DND-41 (cell line): ENCODE measurements around the gene P4HB.

Source experiments
- ATAC-seq: fragments of 200-7000 bp; cut with Tn5 transposase; 3 replicates; pipeline ENCODE4 v1.9.1; 2021; ENCODE audit warnings: low read depth; ENCODE audit not compliant: insufficient read depth
- DNase-seq: peaks from one replicate; pipeline ENCODE4 v3.0.0-alpha.2; 2020
- H2AFZ ChIP-seq: 2 replicates; pipeline ENCODE4 v1.6.0; 2012; ENCODE audit warnings: low read depth, low read length
- H3K27ac ChIP-seq: 2 replicates; pipeline ENCODE4 v1.5.1; 2012; ENCODE audit warnings: low read length, inconsistent platforms
- H3K27me3 ChIP-seq: fragments of 200-600 bp; sonication (generic); 2 replicates; pipeline ENCODE4 v1.6.0; 2012; ENCODE audit warnings: low read length, mild to moderate bottlenecking, inconsistent platforms; ENCODE audit not compliant: insufficient read depth, poor library complexity
- H3K36me3 ChIP-seq: 2 replicates; pipeline ENCODE4 v1.5.1; 2012; ENCODE audit warnings: low read length, inconsistent platforms; ENCODE audit not compliant: insufficient read depth
- H3K4me1 ChIP-seq: 2 replicates; pipeline ENCODE4 v1.5.1; 2012; ENCODE audit warnings: mild to moderate bottlenecking, low read length; ENCODE audit not compliant: insufficient read depth
- H3K4me2 ChIP-seq: 2 replicates; pipeline ENCODE4 v1.6.0; 2012; ENCODE audit warnings: mild to moderate bottlenecking, moderate library complexity, low read length, inconsistent platforms; ENCODE audit not compliant: insufficient read depth
- H3K4me3 ChIP-seq, 2 experiments: fragments of 200-600 bp in 1 of 2; shearing (Covaris generic) in 1 of 2; 2 replicates each; pipeline ENCODE4 v1.5.1; 2012 to 2016; ENCODE audit warnings: inconsistent platforms in 2 of 2, low read length in 2 of 2, mild to moderate bottlenecking in 2 of 2, low read depth in 1 of 2, moderate library complexity in 1 of 2
- H3K79me2 ChIP-seq: 2 replicates; pipeline ENCODE4 v1.6.0; 2012; ENCODE audit warnings: low read length, inconsistent platforms; ENCODE audit not compliant: insufficient read depth
- H3K9ac ChIP-seq: 2 replicates; pipeline ENCODE4 v1.6.0; 2012; ENCODE audit warnings: low read depth, mild to moderate bottlenecking, inconsistent platforms, low read length, moderate library complexity
- H3K9me3 ChIP-seq: 2 replicates; pipeline ENCODE4 v1.5.1; 2012; ENCODE audit warnings: low read length, moderate library complexity, mild to moderate bottlenecking, inconsistent platforms; ENCODE audit not compliant: insufficient read depth, severe bottlenecking
- H4K20me1 ChIP-seq: 2 replicates; pipeline ENCODE4 v1.6.0; 2012; ENCODE audit warnings: low read length; ENCODE audit not compliant: insufficient read depth
- CTCF ChIP-seq: IDR thresholded peaks from 2 replicates; pipeline ENCODE4 v1.5.1; 2012; ENCODE audit warnings: borderline replicate concordance, low read length, moderate library complexity, mild to moderate bottlenecking; ENCODE audit not compliant: poor library complexity, severe bottlenecking; ENCODE audit errors: extremely low read depth
- EZH2 ChIP-seq: IDR thresholded peaks from 3 replicates; pipeline ENCODE4 v1.6.1; 2012; ENCODE audit warnings: borderline replicate concordance, low read depth, mild to moderate bottlenecking, moderate library complexity, low read length, inconsistent platforms; ENCODE audit not compliant: severe bottlenecking

The P4HB gene

GRCh38 chr17:81846743-81847689 lies 13.3 kb downstream of the P4HB start:
- Histone ChIP-seq H3K4me3 (no peak overlapping the region), H3K79me2 (peaks cover 13% of the 10 kb centered on the region), H3K9ac (no peak overlapping the region), H3K9me3 (no peaks in the 10 kb centered on the region), H2AFZ (no peak overlapping the region), H3K4me1 (no peaks in the 10 kb centered on the region), H3K4me2 (no peak overlapping the region), H3K36me3 (peaks cover 78% of the 10 kb centered on the region), H4K20me1 (peaks cover 32% of the 10 kb centered on the region), H3K27me3 (no peaks in the 10 kb centered on the region), H3K27ac (no peak overlapping the region)
- ATAC-seq = no peak
- TF ChIP-seq CTCF (no peak), EZH2 (no peak)
- DNase-seq = no peak

GRCh38 chr17:81845881-81846742 lies 14.2 kb downstream of the P4HB start:
- ATAC-seq = no peak
- no peak for DNase-seq
- Histone ChIP-seq H3K4me3 (no peak overlapping the region), H2AFZ (no peak overlapping the region), H3K9me3 (no peaks in the 10 kb centered on the region), H3K27ac (no peak overlapping the region), H3K79me2 (peaks cover 5% of the 10 kb centered on the region; the same call in 1 of the 2 replicates), H3K27me3 (no peaks in the 10 kb centered on the region), H3K4me2 (no peak overlapping the region), H3K4me1 (no peaks in the 10 kb centered on the region), H3K36me3 (peaks cover 69% of the 10 kb centered on the region), H4K20me1 (peaks cover 30% of the 10 kb centered on the region), H3K9ac (no peak overlapping the region)
- TF ChIP-seq EZH2 (no peak), CTCF (no peak)

- Histone ChIP-seq H3K9ac (no peak overlapping the region), H3K27ac (no peak overlapping the region), H3K36me3 (peaks cover 67% of the 10 kb centered on the region), H3K79me2 (peaks cover 3% of the 10 kb centered on the region; the same call in 1 of the 2 replicates), H2AFZ (no peak overlapping the region), H3K27me3 (no peaks in the 10 kb centered on the region), H3K4me3 (no peak overlapping the region), H3K4me1 (no peaks in the 10 kb centered on the region), H4K20me1 (peaks cover 30% of the 10 kb centered on the region), H3K4me2 (no peak overlapping the region), H3K9me3 (no peaks in the 10 kb centered on the region)
- DNase-seq (no peak), ATAC-seq (no peak)
- no peak for TF ChIP-seq EZH2
Observed at GRCh38 chr17:81845361-81845760, 15.0 kb downstream of the P4HB start.
